Stimulated activated CD8-positive, alpha-beta memory T cell treated with anti-CD3 and anti-CD28 coated beads, Interleukin-7, amount 100 ng/mL, for 48 hours (primary cell): ENCODE measurements around the gene ELOVL5.
A peak's percentile ranks its signal among the peaks of the same experiment; 100 is the strongest.
"Not testable (repeated sequence)": the region's sequence is repeated elsewhere in the genome, so short reads cannot be mapped to it uniquely, and the experiment has no call there.

Experiments used
- DNase-seq, 2 donors: peaks; one replicate each; pipeline ENCODE4 v3.0.0-alpha.2; 2020; ENCODE audit warnings: low read depth in 1 of 2; ENCODE audit errors: extremely low read depth in 1 of 2

ELOVL5 gene

GRCh38 chr6:53359843-53360092, 11.0 kb upstream of the ELOVL5 start:
- no peak for DNase-seq

GRCh38 chr6:53359095-53359842, 10.5 kb upstream of the ELOVL5 start:
- DNase-seq: peak; percentile 82 to 88

- DNase-seq: no peak
These were observed 9.8 kb upstream of the ELOVL5 start for GRCh38 chr6:53358440-53359094.

GRCh38 chr6:53357576-53358360, 9.0 kb upstream of the ELOVL5 start:
- no peak for DNase-seq

GRCh38 chr6:53353624-53354023, 4.9 kb upstream of the ELOVL5 start:
- no peak for DNase-seq

GRCh38 chr6:53352360-53352759, 3.6 kb upstream of the ELOVL5 start:
- DNase-seq: no peak

GRCh38 chr6:53349209-53349693, 501 bp upstream of the ELOVL5 start:
- no peak for DNase-seq

GRCh38 chr6:53347921-53348370, 804 bp downstream of the ELOVL5 start:
- peak; percentile 21 to 22 for DNase-seq

- DNase-seq: no peak
These were observed 1.4 kb downstream of the ELOVL5 start for GRCh38 chr6:53347250-53347920.

GRCh38 chr6:53346049-53346448, 2.7 kb downstream of the ELOVL5 start:
- DNase-seq: not testable (repeated sequence)

- no peak for DNase-seq
These were observed 3.8 kb downstream of the ELOVL5 start for GRCh38 chr6:53344969-53345368.

- no peak for DNase-seq
These were observed 5.7 kb downstream of the ELOVL5 start for GRCh38 chr6:53343092-53343491.

GRCh38 chr6:53342217-53342616, 6.5 kb downstream of the ELOVL5 start:
- no peak for DNase-seq

GRCh38 chr6:53340536-53340935, 8.2 kb downstream of the ELOVL5 start:
- no peak for DNase-seq

GRCh38 chr6:53339424-53339823, 9.3 kb downstream of the ELOVL5 start:
- no peak for DNase-seq

GRCh38 chr6:53338304-53338703, 10.4 kb downstream of the ELOVL5 start:
- no peak for DNase-seq

GRCh38 chr6:53336070-53336469, 12.7 kb downstream of the ELOVL5 start:
- no peak for DNase-seq

- peak; percentile 22 to 42 for DNase-seq
These were observed 13.3 kb downstream of the ELOVL5 start for GRCh38 chr6:53335224-53335994.

- no peak for DNase-seq
These were observed 15.0 kb downstream of the ELOVL5 start for GRCh38 chr6:53333439-53334408.
